ENCODE results near the gene MAPKAPK3.

MAPKAPK3 gene

DNA sequence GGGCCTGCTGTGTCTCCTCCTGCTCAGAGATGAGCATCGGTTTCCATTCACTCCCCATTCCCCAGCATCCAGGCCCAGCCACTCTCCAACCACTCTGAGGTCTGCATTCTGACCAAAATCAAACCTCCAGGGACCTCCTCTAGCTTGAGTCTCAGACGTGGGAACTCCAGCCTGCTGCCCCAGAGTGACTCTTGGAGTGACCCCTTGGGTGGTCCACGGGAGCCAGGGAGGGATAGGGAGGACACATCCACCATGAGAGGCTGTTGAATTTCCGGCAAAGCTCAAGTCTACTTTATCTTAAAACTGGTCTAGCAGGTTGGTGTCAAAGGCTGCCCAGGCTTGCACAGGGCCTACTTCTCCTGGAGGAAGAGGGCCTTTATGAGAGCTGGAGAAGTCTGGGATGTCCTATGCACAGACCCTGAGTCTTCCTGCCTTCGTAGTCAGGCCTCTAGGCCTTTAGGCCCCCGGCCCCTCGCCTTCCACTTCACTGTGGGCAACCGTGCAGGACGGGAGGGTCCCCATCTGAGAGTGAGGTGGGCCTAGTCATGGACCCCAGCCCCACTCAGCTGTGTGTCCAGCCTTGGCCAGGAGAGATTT, 14.3 kb upstream of the MAPKAPK3 start:
- H3K4me1 ChIP-seq (ENCODE audit: control insufficient read depth, low read length) = no peaks in the 10 kb centered on the region
- H3K36me3 ChIP-seq (ENCODE audit: control insufficient read depth, low read length) = no peaks in the 10 kb centered on the region
- H3K9me3 ChIP-seq (ENCODE audit: control insufficient read depth, insufficient read depth, low read length) = no peaks in the 10 kb centered on the region
- H3F3A ChIP-seq (ENCODE audit: control insufficient read depth, insufficient read depth) = no peaks in the 10 kb centered on the region
- H3K79me2 ChIP-seq (ENCODE audit: control insufficient read depth, low read length) = no peaks in the 10 kb centered on the region
- H4K20me1 ChIP-seq (ENCODE audit: control insufficient read depth, insufficient read depth, low read depth, low read length) = no peaks in the 10 kb centered on the region
- no peak overlapping the region for H3K27ac ChIP-seq (ENCODE audit: low read depth, low read length)
- H3K9me2 ChIP-seq (replicated peaks; ENCODE audit: control insufficient read depth, low read length) = no peaks in the 10 kb centered on the region
- H3K4me3 ChIP-seq (ENCODE audit: low read length) = no peak overlapping the region
- TF ChIP-seq, protein P1, sequence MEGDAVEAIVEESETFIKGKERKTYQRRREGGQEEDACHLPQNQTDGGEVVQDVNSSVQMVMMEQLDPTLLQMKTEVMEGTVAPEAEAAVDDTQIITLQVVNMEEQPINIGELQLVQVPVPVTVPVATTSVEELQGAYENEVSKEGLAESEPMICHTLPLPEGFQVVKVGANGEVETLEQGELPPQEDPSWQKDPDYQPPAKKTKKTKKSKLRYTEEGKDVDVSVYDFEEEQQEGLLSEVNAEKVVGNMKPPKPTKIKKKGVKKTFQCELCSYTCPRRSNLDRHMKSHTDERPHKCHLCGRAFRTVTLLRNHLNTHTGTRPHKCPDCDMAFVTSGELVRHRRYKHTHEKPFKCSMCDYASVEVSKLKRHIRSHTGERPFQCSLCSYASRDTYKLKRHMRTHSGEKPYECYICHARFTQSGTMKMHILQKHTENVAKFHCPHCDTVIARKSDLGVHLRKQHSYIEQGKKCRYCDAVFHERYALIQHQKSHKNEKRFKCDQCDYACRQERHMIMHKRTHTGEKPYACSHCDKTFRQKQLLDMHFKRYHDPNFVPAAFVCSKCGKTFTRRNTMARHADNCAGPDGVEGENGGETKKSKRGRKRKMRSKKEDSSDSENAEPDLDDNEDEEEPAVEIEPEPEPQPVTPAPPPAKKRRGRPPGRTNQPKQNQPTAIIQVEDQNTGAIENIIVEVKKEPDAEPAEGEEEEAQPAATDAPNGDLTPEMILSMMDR (IDR thresholded peaks at IDR 0.05; ENCODE audit: low read depth, low read length, poor library complexity, severe bottlenecking) = no peak
- no peak for TF ChIP-seq EZH2phosphoT487 (IDR thresholded peaks at IDR 0.05; ENCODE audit: borderline replicate concordance, low read length)
- H3K4me2 ChIP-seq (ENCODE audit: low read length) = no peak overlapping the region
- peaks cover 31% of the 10 kb centered on the region; the same call in 1 of the 2 replicates for H3K27me3 ChIP-seq (ENCODE audit: control insufficient read depth, low read length)

- H3K4me1 ChIP-seq (ENCODE audit: control insufficient read depth, low read length) = no peaks in the 10 kb centered on the region
- H4K20me1 ChIP-seq (ENCODE audit: control insufficient read depth, insufficient read depth, low read depth, low read length) = no peaks in the 10 kb centered on the region
- no peaks in the 10 kb centered on the region for H3K79me2 ChIP-seq (ENCODE audit: control insufficient read depth, low read length)
- H3K9me3 ChIP-seq (ENCODE audit: control insufficient read depth, insufficient read depth, low read length) = no peaks in the 10 kb centered on the region
- TF ChIP-seq, protein P1 (IDR thresholded peaks at IDR 0.05; ENCODE audit: low read depth, low read length, poor library complexity, severe bottlenecking) = no peak
- TF ChIP-seq EZH2phosphoT487 (IDR thresholded peaks at IDR 0.05; ENCODE audit: borderline replicate concordance, low read length) = no peak
- H3K36me3 ChIP-seq (ENCODE audit: control insufficient read depth, low read length) = no peaks in the 10 kb centered on the region
- H3F3A ChIP-seq (ENCODE audit: control insufficient read depth, insufficient read depth) = no peaks in the 10 kb centered on the region
- peaks cover 35% of the 10 kb centered on the region for H3K27me3 ChIP-seq (ENCODE audit: control insufficient read depth, low read length)
- no peak overlapping the region for H3K27ac ChIP-seq (ENCODE audit: low read depth, low read length)
- H3K4me2 ChIP-seq (ENCODE audit: low read length) = no peak overlapping the region
- H3K4me3 ChIP-seq (ENCODE audit: low read length) = no peak overlapping the region
- no peaks in the 10 kb centered on the region for H3K9me2 ChIP-seq (replicated peaks; ENCODE audit: control insufficient read depth, low read length)
Measured at GRCh38 chr3:50603261-50604109, 13.5 kb upstream of the MAPKAPK3 start.

DNA sequence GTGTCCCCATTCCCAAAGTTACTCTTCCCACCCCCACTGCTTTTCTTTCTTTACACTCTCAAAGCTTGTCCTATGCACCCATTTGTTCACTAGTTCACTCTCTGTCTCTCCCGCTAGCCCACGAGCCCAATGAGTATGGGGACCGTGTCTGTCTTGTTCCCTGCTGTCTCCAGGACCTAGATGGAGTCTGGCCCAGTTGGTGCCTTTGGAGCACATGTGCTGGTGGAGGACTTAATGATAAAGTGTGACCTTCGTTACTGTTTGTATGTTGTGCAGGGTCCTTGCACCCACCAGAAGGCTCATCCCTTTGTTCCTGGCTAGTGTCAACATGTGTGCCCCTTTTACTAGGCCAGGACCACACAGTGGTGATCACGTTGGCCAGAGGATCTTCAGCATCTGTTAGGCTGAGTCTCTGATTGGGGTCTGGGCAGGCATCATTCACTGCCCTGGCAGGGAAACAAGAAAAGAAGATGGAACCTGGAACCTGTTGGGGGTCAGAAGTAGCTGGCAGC, 12.8 kb upstream of the MAPKAPK3 start:
- Histone ChIP-seq H3K27me3 (ENCODE audit: control insufficient read depth, low read length) (peaks cover 42% of the 10 kb centered on the region), H3K4me2 (ENCODE audit: low read length) (no peak overlapping the region), H4K20me1 (ENCODE audit: control insufficient read depth, insufficient read depth, low read depth, low read length) (peaks cover 3% of the 10 kb centered on the region; the same call in 1 of the 2 replicates), H3K27ac (ENCODE audit: low read depth, low read length) (no peak overlapping the region), H3K4me3 (ENCODE audit: low read length) (no peak overlapping the region), H3K36me3 (ENCODE audit: control insufficient read depth, low read length) (no peaks in the 10 kb centered on the region), H3K4me1 (ENCODE audit: control insufficient read depth, low read length) (no peaks in the 10 kb centered on the region), H3K9me3 (ENCODE audit: control insufficient read depth, insufficient read depth, low read length) (no peaks in the 10 kb centered on the region), H3F3A (ENCODE audit: control insufficient read depth, insufficient read depth) (no peaks in the 10 kb centered on the region), H3K9me2 (replicated peaks; ENCODE audit: control insufficient read depth, low read length) (no peaks in the 10 kb centered on the region), H3K79me2 (ENCODE audit: control insufficient read depth, low read length) (no peaks in the 10 kb centered on the region)
- no peak for TF ChIP-seq EZH2phosphoT487 (IDR thresholded peaks at IDR 0.05; ENCODE audit: borderline replicate concordance, low read length)
- TF ChIP-seq, protein P1 (IDR thresholded peaks at IDR 0.05; ENCODE audit: low read depth, low read length, poor library complexity, severe bottlenecking) = no peak

All from DOHH2 (cell line).